ENCODE measurements around the gene NAPB.

NAPB gene

DNA sequence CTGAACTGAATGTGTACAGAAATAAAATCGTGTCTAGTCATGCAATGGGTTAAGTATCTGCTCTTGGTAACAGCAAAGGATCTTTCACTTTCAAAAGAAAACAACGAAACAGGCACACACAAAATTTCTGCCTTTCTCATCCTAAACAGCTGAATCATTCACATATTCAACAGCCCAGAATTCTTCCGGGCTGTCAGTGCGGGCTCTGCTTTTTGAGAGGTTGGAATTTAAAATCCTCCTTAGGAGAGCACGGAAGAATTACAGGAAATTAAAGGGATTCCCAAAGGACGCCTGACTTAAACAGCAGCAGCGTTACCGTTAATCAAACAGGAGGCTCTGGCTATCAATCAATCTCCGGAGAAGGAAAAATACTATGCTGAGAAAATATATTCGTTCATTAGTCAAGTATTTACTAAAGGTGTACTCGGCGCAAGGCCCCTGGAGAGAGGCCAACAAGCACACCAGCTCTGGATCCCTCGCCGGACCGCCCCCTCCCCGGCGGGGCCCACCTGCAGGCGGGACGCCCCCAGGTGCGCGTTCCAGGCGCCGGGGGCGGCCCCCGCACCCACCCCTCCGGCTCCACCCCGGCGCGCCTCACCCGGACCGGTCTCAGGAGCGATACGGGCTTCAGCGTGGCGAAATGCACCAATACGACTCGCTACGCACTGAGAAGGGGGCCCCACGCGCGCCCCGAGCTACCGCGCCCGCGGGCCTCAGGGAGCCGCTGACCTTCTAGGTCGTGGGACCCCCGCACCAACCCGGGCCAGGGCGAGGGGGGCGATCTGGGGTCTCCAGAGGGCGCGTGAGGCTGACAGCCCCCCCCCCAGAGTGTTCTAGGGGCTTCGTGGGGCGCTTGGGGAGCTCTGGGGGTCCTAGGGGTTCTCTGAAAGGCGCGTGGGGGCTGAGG, 1.0 kb downstream of the NAPB start:
- H3K4me3 ChIP-seq (ENCODE audit: low read length) = peak overlapping the region; percentile 89
- TF ChIP-seq ZNF274 (IDR thresholded peaks at IDR 0.05; ENCODE audit: low read depth, low read length) = no peak

- peak overlapping the region; percentile 89; the same call in 1 of the 2 replicates for H3K4me3 ChIP-seq (ENCODE audit: low read length)
- TF ChIP-seq ZNF274 (IDR thresholded peaks at IDR 0.05; ENCODE audit: low read depth, low read length) = no peak
Observed at GRCh38 chr20:23419657-23419994, 1.7 kb downstream of the NAPB start.

DNA sequence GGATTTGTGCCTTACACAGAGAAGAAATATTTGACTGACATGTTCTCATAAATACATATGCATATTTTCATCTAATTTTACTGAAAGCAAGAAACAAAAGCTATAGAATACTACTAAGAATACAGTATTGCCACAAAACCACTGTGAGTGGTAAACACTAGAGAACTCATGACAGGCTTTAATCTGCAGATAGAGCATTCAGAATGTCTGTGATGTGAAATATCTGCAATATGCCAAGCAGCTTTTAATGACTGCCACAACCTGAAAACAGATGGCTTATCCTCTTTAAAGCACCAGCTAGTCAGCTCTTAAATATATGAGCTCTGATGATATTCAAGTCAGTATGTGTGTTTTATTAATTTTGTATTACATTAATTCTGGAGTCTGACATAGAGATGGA, 3.4 kb downstream of the NAPB start:
- H3K4me3 ChIP-seq (ENCODE audit: low read length) = no peak overlapping the region
- TF ChIP-seq ZNF274 (IDR thresholded peaks at IDR 0.05; ENCODE audit: low read depth, low read length) = no peak

- no peak overlapping the region for H3K4me3 ChIP-seq (ENCODE audit: low read length)
- no peak for TF ChIP-seq ZNF274 (IDR thresholded peaks at IDR 0.05; ENCODE audit: low read depth, low read length)
Observed at GRCh38 chr20:23415959-23416583, 5.2 kb downstream of the NAPB start.

- no peak for TF ChIP-seq ZNF274 (IDR thresholded peaks at IDR 0.05; ENCODE audit: low read depth, low read length)
- H3K4me3 ChIP-seq (ENCODE audit: low read length) = no peak overlapping the region
Observed at GRCh38 chr20:23415555-23415954, 5.7 kb downstream of the NAPB start.

- TF ChIP-seq ZNF274 (IDR thresholded peaks at IDR 0.05; ENCODE audit: low read depth, low read length) = no peak
- H3K4me3 ChIP-seq (ENCODE audit: low read length) = no peak overlapping the region
Observed at GRCh38 chr20:23414526-23415188, 6.6 kb downstream of the NAPB start.

GRCh38 chr20:23413862-23414422, 7.3 kb downstream of the NAPB start:
- TF ChIP-seq ZNF274 (IDR thresholded peaks at IDR 0.05; ENCODE audit: low read depth, low read length) = no peak
- no peak overlapping the region for H3K4me3 ChIP-seq (ENCODE audit: low read length)

GRCh38 chr20:23412026-23412425, 9.3 kb downstream of the NAPB start:
- no peak for TF ChIP-seq ZNF274 (IDR thresholded peaks at IDR 0.05; ENCODE audit: low read depth, low read length)

DNA sequence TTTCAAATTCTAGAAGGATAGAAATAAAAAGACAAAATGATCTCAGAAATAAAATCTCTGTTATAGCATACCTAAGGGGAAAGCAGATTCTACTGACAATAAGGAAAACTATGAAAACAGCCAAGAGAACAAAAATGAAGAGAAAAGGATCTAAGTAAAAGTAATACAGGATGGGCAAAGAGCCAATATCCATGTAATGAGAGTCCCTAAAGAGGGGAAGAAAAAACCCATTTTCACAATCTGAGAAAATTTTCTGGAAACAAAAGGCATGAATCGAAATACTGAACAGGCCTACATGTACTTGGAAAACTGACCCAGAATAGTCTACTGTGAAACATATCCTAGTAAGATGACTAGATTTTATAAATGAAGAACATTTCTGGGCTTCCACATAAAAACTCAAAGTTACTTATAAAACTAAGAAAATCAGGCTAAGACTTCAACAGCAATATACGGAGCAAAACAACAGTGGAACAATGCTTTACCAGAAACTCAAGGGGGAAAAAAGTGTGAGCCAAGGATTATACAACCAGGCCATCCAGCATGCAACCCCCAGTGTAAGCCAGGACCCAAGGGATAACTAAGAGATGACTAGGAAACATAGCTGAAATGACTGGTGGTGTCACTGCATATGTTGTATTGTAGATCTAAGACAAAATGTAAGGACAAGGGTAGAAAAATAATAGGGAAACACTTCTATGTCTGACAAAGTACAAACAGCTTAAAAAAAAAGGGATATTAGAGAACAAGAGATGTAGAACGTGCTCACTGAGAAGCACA, 10.2 kb downstream of the NAPB start:
- H3K4me3 ChIP-seq (ENCODE audit: low read length) = no peak overlapping the region
- TF ChIP-seq ZNF274 (IDR thresholded peaks at IDR 0.05; ENCODE audit: low read depth, low read length) = no peak

More at GRCh38 chr20:23412026-23412425, 9.3 kb downstream of the NAPB start:
- H3K4me3 ChIP-seq (ENCODE audit: low read length) = no peak overlapping the region

GRCh38 chr20:23409800-23410199, 11.5 kb downstream of the NAPB start:
- TF ChIP-seq ZNF274 (IDR thresholded peaks at IDR 0.05; ENCODE audit: low read depth, low read length) = no peak
- no peak overlapping the region for H3K4me3 ChIP-seq (ENCODE audit: low read length)

GRCh38 chr20:23408957-23409356, 12.3 kb downstream of the NAPB start:
- H3K4me3 ChIP-seq (ENCODE audit: low read length) = no peak overlapping the region
- TF ChIP-seq ZNF274 (IDR thresholded peaks at IDR 0.05; ENCODE audit: low read depth, low read length) = no peak

DNA sequence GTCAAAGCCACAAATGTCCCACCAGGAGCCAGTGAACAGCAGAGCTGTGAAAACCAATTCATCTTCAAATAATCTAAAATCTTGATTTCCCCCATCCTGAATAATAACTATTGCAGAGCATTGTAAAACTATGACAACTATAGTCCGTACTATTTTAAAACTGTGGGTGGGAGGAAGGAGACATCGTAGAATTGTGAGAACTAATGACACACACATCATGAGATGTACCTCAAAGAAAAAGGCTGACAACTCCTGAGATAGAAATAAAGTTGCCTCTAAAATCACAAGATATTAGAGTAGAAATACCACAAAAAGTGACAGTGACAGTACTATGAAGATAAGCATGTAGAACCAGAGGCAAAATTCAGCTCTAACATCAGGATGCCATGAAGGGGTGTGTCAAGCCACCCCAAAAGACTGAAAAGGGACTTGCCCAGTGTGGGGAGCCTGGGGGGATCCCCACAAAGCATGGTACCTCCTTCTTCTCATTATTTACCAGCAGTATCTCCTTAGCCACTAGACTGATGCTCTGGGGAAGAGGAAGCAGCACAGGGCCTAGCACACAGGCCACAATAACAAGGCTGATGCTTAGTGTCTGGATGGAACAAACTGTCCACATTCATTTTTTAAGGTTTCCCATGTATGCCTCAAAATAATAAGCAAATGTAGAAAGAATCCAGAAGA, 13.4 kb downstream of the NAPB start:
- no peak for TF ChIP-seq ZNF274 (IDR thresholded peaks at IDR 0.05; ENCODE audit: low read depth, low read length)
- no peak overlapping the region for H3K4me3 ChIP-seq (ENCODE audit: low read length)

GRCh38 chr20:23406880-23407279, 14.4 kb downstream of the NAPB start:
- no peak for TF ChIP-seq ZNF274 (IDR thresholded peaks at IDR 0.05; ENCODE audit: low read depth, low read length)
- H3K4me3 ChIP-seq (ENCODE audit: low read length) = no peak overlapping the region

All from GM08714 (cell line).